OCI-LY3 (cell line): ENCODE measurements around the gene LRTM2.

Experiments used
- H2AFZ ChIP-seq: fragments of 200-600, 300-600 bp; shearing (Covaris generic); 2 replicates; pipeline ENCODE4 v1.6.0; 2014; ENCODE audit warnings: antibody characterized with exemption, low read depth, low read length
- H3K27ac ChIP-seq: fragments of 200-600, 300-600 bp; sonication (generic); 2 replicates; pipeline ENCODE4 v1.5.1; 2014; ENCODE audit warnings: mild to moderate bottlenecking, low read length, moderate library complexity, mixed read lengths
- H3K27me3 ChIP-seq: fragments of 200-600, 300-600 bp; sonication (generic); 2 replicates; pipeline ENCODE4 v1.6.1; 2014; ENCODE audit warnings: low read depth, low read length, mixed read lengths
- H3K36me3 ChIP-seq: fragments of 200-600, 300-600 bp; sonication (generic); replicated peaks from 2 replicates; pipeline ENCODE3; 2014; ENCODE audit warnings: low read depth, low read length, mixed read lengths
- H3K4me1 ChIP-seq: fragments of 300-600, 200-600 bp; sonication (generic); 2 replicates; pipeline ENCODE4 v1.6.1; 2014; ENCODE audit warnings: low read length, mixed read lengths
- H3K4me2 ChIP-seq: fragments of 200-600, 300-600 bp; sonication (generic); 2 replicates; pipeline ENCODE4 v1.6.1; 2014; ENCODE audit warnings: low read length, mixed read lengths
- H3K4me3 ChIP-seq: fragments of 300-600, 200-600 bp; sonication (generic); 2 replicates; pipeline ENCODE4 v1.5.1; 2014; ENCODE audit warnings: antibody characterized with exemption, mild to moderate bottlenecking, low read length, moderate library complexity
- H3K79me2 ChIP-seq: fragments of 300-600, 200-600 bp; shearing (Covaris generic); 2 replicates; pipeline ENCODE4 v1.6.1; 2014; ENCODE audit warnings: mild to moderate bottlenecking, low read length, mixed read lengths
- H3K9ac ChIP-seq: fragments of 300-600, 200-600 bp; shearing (Covaris generic); 2 replicates; pipeline ENCODE4 v1.6.0; 2014; ENCODE audit warnings: mild to moderate bottlenecking, low read length, moderate library complexity
- H3K9me3 ChIP-seq: fragments of 200-600, 300-600 bp; shearing (Covaris generic); 2 replicates; pipeline ENCODE4 v1.6.1; 2014; ENCODE audit warnings: low read length, mixed read lengths; ENCODE audit not compliant: insufficient read depth
- H4K20me1 ChIP-seq: fragments of 200-600, 300-600 bp; sonication (generic); 2 replicates; pipeline ENCODE4 v1.6.1; 2016; ENCODE audit warnings: low read length, mixed read lengths; ENCODE audit not compliant: insufficient read depth
- EZH2phosphoT487 ChIP-seq: fragments of 200-600 bp; shearing (Covaris generic); IDR thresholded peaks from 2 replicates; pipeline ENCODE4 v1.6.1; 2018; ENCODE audit warnings: antibody characterized with exemption, mixed run types, low read depth
- TF ChIP-seq, protein P1 (sequence below): fragments of 200-600, 300-600 bp; sonication (generic); IDR thresholded peaks from 2 replicates; pipeline ENCODE4 v1.5.1; 2014; ENCODE audit warnings: antibody characterized with exemption, low read length, low read depth

Gene LRTM2

DNA sequence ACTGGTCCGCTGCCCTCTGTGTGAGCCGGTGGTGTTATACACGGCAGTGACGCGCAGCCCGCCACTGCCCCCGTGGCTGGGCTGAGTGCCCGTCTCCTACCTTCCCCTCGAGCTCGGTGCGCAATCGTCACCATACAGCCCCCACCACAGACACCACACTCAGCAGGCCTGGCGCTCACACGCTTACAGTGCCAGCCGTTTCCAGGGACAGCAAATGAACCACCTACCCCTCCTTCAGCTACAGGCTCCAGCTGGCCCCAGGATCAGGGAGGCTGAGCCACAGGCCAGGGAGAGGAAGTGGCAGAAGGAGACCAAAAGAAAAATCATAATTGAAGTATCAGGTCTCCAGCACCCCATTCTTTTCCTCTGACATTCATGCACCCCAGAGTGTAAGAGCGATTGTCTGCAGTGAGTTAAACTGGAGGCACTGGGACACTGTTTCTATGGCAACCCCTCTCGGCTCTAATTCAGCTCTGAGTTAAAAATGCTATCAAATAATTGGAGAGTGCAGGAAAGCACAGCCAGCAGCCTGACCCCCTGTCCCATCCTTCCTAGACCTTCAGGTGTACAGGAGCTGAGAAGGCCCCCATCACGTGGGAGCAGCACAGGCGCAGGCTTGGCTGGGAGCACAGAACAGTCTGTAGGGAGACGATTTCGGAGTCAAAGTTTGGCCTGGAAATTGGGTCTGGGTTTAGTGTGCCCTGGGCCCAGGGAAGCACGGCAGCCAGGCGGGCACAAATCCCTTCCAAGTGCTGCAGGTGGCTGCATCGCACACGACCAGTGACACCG is 18.0 kb downstream of the LRTM2 start:
- Histone ChIP-seq H3K27ac (no peak overlapping the region), H3K27me3 (peaks cover 3% of the 10 kb centered on the region; the same call in 1 of the 2 replicates), H4K20me1 (no peaks in the 10 kb centered on the region), H3K9me3 (no peaks in the 10 kb centered on the region), H2AFZ (no peak overlapping the region), H3K4me2 (no peak overlapping the region), H3K4me1 (no peaks in the 10 kb centered on the region), H3K79me2 (no peaks in the 10 kb centered on the region), H3K36me3 (no peaks in the 10 kb centered on the region), H3K9ac (no peak overlapping the region), H3K4me3 (no peak overlapping the region)
- TF ChIP-seq, protein P1, sequence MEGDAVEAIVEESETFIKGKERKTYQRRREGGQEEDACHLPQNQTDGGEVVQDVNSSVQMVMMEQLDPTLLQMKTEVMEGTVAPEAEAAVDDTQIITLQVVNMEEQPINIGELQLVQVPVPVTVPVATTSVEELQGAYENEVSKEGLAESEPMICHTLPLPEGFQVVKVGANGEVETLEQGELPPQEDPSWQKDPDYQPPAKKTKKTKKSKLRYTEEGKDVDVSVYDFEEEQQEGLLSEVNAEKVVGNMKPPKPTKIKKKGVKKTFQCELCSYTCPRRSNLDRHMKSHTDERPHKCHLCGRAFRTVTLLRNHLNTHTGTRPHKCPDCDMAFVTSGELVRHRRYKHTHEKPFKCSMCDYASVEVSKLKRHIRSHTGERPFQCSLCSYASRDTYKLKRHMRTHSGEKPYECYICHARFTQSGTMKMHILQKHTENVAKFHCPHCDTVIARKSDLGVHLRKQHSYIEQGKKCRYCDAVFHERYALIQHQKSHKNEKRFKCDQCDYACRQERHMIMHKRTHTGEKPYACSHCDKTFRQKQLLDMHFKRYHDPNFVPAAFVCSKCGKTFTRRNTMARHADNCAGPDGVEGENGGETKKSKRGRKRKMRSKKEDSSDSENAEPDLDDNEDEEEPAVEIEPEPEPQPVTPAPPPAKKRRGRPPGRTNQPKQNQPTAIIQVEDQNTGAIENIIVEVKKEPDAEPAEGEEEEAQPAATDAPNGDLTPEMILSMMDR, result no peak
- TF ChIP-seq EZH2phosphoT487, result no peak

DNA sequence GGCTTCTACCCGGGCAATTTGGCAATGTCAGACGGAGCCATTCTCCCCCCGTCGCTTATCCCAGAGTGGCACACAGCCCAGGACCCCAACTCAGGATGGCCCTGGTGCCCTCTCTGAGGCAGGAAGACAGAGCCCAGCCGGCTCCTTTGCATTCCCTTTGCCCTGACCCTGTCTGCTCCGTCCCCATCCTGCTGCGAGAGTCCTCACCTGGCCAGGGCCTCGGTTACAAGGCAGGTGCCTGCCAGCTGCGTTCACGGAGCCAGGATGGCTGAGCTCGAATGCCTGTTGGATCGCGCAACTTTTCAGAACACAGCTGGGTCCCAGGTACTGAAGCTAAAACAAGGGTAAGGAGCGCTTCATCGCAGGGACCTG is 18.6 kb downstream of the LRTM2 start:
- Histone ChIP-seq H3K27me3 (peaks cover 9% of the 10 kb centered on the region), H3K79me2 (no peaks in the 10 kb centered on the region), H3K4me2 (no peak overlapping the region), H3K36me3 (no peaks in the 10 kb centered on the region), H3K4me3 (no peak overlapping the region), H3K4me1 (no peaks in the 10 kb centered on the region), H4K20me1 (no peaks in the 10 kb centered on the region), H3K9ac (no peak overlapping the region), H3K9me3 (no peaks in the 10 kb centered on the region), H3K27ac (no peak overlapping the region), H2AFZ (no peak overlapping the region)
- TF ChIP-seq EZH2phosphoT487, result no peak
- TF ChIP-seq, protein P1, result no peak

DNA sequence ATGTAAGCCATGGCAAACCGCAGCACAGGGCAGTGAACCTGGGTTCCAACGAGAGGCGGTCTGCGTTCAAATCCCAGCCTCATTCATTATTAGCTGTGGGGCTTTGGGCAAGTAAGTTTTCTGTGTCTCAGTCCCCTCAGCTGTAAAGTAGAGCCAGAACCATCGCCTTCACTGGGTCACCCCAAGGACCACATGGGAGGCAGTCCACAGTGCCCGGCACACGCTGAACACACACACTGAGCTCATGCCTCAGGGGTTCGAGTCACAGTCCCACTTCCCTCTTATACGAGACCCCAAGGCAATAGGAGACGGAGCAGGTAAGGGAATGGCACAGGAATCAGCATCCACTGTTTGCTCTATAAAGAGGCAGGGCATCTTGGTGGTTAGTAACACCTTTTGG is 19.1 kb downstream of the LRTM2 start:
- TF ChIP-seq, protein P1, result no peak
- TF ChIP-seq EZH2phosphoT487, result no peak
- Histone ChIP-seq H3K27me3 (peaks cover 14% of the 10 kb centered on the region), H3K9me3 (no peaks in the 10 kb centered on the region), H3K4me1 (no peaks in the 10 kb centered on the region), H3K79me2 (no peaks in the 10 kb centered on the region), H3K4me2 (no peak overlapping the region), H3K36me3 (no peaks in the 10 kb centered on the region), H4K20me1 (no peaks in the 10 kb centered on the region), H3K27ac (no peak overlapping the region), H2AFZ (no peak overlapping the region), H3K4me3 (no peak overlapping the region), H3K9ac (no peak overlapping the region)

DNA sequence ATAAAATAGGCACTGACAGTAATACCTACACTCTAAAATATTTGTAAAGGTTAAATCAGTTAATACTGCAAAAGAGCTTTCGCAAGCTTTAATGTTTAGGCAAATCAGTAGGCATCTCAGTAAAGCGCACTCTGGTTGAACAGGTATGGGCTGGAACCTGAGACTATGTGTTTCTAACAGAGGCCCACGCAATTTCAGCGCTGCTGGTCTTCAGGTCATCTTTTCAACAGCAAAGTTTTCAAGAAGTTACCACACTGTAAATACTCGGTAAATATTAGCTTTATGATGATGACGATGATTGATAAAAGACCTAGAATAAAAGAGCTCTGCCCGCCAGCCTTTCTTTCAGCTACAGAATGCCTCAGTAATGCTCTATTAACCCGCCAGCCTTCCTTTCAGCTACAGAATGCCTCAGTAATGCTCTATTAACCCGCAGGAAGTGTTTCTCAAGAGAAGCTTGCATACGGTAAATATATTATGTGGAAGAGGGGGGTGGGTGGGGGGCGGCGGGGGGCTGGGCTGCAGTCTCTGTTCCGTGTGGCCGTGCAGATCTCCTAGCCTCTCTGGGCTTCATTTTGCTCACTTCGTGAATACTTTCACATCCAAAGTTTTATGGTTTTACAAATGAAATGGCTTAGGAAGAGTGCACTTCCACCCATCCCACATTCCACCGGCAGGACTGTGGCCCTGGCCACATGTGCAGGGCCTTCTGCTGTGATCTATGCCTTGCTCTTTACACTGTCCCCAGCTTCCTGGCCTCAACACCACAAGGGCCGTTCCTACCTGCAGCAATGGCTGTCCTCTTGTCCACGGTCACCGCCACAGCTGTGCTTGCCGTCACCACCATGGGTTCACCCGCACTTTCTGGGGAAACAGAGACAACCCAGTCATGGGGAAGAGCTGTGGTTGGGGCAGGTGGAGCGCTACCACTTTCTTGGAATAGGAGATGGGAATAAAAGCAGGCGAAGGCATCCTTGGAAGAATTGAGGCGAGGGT is 19.9 kb downstream of the LRTM2 start:
- H3K79me2 ChIP-seq, result no peaks in the 10 kb centered on the region
- peaks cover 18% of the 10 kb centered on the region for H3K27me3 ChIP-seq
- H3K4me1 ChIP-seq, result no peaks in the 10 kb centered on the region
- H3K4me3 ChIP-seq, result no peak overlapping the region
- H3K27ac ChIP-seq, result no peak overlapping the region
- H3K36me3 ChIP-seq, result no peaks in the 10 kb centered on the region
- no peaks in the 10 kb centered on the region for H3K9me3 ChIP-seq
- TF ChIP-seq, protein P1, result no peak
- TF ChIP-seq EZH2phosphoT487, result no peak
- H2AFZ ChIP-seq, result no peak overlapping the region
- H4K20me1 ChIP-seq, result no peaks in the 10 kb centered on the region
- no peak overlapping the region for H3K4me2 ChIP-seq
- no peak overlapping the region for H3K9ac ChIP-seq
